ENCODE results near the gene ST3GAL3. TPM values are rescaled to one million over a fixed set of nuclear protein-coding genes. Genes with fewer than 3 reads are reported as not detected.

ST3GAL3 gene
- polyA plus RNA-seq, 2 of the 4 experiments (the other 2 are of a cell fraction): 2.5 to 4.0 TPM

DNA sequence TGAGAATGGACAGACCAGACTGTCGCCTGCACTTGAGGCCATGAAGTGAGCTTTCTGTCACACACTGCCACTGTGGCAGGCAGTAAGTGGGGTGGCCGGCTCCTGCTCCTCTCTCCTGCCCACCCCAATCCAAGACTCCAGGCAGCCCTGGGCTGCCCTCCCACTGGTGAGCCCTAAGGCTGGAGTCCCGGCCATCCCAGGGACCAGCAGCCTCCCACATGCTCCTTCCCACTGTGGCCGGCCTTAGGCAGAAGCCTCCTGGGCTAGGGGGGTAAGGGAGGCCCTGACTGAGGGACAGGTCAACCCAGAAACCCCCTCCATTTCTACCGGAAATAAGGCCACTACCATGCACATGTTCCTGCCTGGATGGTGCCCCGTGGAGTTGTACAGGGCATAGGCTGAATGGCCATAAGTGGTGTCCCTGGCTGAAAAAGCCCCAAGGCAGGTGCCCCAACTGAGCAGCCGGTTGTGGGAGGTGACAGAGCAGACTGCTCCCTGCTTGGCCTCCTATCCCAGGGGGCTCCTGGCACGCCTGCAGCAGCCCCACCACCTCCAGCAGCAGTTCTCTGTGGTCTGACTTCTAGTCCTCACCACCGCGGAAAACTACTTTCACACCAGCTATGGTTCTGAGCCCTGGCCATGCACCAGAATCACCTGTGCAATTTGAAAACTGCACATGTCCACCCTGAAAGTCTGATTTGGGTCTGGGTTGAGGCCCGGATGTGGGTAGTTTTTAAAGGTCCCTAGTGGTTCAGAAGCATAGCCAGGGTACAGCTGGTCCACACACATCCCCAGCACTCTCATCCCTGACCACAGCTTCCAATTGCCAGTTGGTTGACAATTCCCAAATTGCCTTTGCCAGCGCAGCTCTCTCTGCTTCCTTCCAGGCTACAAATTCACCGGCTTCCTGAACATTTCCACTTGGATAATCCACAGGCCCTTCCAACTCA, 224.7 kb downstream of the ST3GAL3 start:
- no peak overlapping the region for H3K4me3 ChIP-seq
- H3K4me2 ChIP-seq: no peak overlapping the region
- ATAC-seq: no peak
- POLR2A ChIA-PET: no interaction called here
- DNase-seq (ENCODE audit: low read depth in 1 of 2, low spot score in 1 of 2): no peak
- CTCF ChIA-PET: interaction anchor here (0.6 to 16.9 kb wide), 3 partner anchors 34 to 167 kb away, joined by 4 to 243 read pairs (median 4); no protein-coding TSS in a partner anchor
- TF ChIP-seq FOXS1 (CRISPR knock-in tag; IDR thresholded peaks at IDR 0.05): no peak
- no peak for TF ChIP-seq RNF2 (IDR thresholded peaks at IDR 0.05; ENCODE audit: borderline replicate concordance, low read depth)
- TF ChIP-seq POLR2A (IDR thresholded peaks at IDR 0.05; ENCODE audit: low read length): no peak
- TF ChIP-seq ZFP36 (IDR thresholded peaks at IDR 0.05; ENCODE audit: borderline replicate concordance, partially characterized antibody): no peak
- no peak for TF ChIP-seq KDM5A (IDR thresholded peaks at IDR 0.05)
- no peak for TF ChIP-seq EHF (CRISPR knock-in tag; IDR thresholded peaks at IDR 0.05)
- TF ChIP-seq HOXB13 (CRISPR knock-in tag; IDR thresholded peaks at IDR 0.05; ENCODE audit: low read depth): no peak
- TF ChIP-seq HMGXB4 (CRISPR knock-in tag; IDR thresholded peaks at IDR 0.05; ENCODE audit: borderline replicate concordance): no peak
- TF ChIP-seq EP300 (IDR thresholded peaks at IDR 0.05): no peak
- no peak for TF ChIP-seq HOXA7 (CRISPR knock-in tag; IDR thresholded peaks at IDR 0.05)
- no peak for TF ChIP-seq SREBF2 (IDR thresholded peaks at IDR 0.05)
- WGBS (ENCODE audit: missing lambda C conversion rate): 86% methylated on average over 11 of the region's 13 CpGs
- peaks cover 51% of the 10 kb centered on the region for H3K4me1 ChIP-seq
- no peak for FAIRE-seq
- peak overlapping the region in 1 of 2 experiments; percentile 92; a peak in 3 of 6 replicates for H3K27ac ChIP-seq
- no peaks in the 10 kb centered on the region for H3K9me3 ChIP-seq

GRCh38 chr1:43932786-43933385, 225.6 kb downstream of the ST3GAL3 start:
- 87% methylated on average over 7 of the region's 8 CpGs for WGBS (ENCODE audit: missing lambda C conversion rate)
- POLR2A ChIA-PET: no interaction called here
- DNase-seq (ENCODE audit: low read depth in 1 of 2, low spot score in 1 of 2) (no peak), ATAC-seq (no peak), FAIRE-seq (no peak)
- CTCF ChIA-PET: interaction anchor here (1.4 to 16.9 kb wide), 4 partner anchors 11 to 168 kb away, joined by 4 to 243 read pairs (median 28); no protein-coding TSS in a partner anchor
- no peaks in the 10 kb centered on the region for H3K9me3 ChIP-seq
- H3K27ac ChIP-seq: peak overlapping the region; percentile 17 to 92; a peak in 3 of 6 replicates
- peaks cover 60% of the 10 kb centered on the region for H3K4me1 ChIP-seq
- H3K4me2 ChIP-seq: no peak overlapping the region
- no peak overlapping the region for H3K4me3 ChIP-seq
- TF ChIP-seq BCL3 (IDR thresholded peaks at IDR 0.05): no peak
- TF ChIP-seq ZC3H11A (IDR thresholded peaks at IDR 0.05): no peak
- no peak for TF ChIP-seq RFX5 (IDR thresholded peaks at IDR 0.05)
- no peak for TF ChIP-seq JUN (IDR thresholded peaks at IDR 0.05)
- no peak for TF ChIP-seq ZNF302 (CRISPR knock-in tag; IDR thresholded peaks at IDR 0.05)
- no peak for TF ChIP-seq RNF2 (IDR thresholded peaks at IDR 0.05; ENCODE audit: borderline replicate concordance, low read depth)
- no peak for TF ChIP-seq HDAC2 (IDR thresholded peaks at IDR 0.05)
- TF ChIP-seq, protein P1, sequence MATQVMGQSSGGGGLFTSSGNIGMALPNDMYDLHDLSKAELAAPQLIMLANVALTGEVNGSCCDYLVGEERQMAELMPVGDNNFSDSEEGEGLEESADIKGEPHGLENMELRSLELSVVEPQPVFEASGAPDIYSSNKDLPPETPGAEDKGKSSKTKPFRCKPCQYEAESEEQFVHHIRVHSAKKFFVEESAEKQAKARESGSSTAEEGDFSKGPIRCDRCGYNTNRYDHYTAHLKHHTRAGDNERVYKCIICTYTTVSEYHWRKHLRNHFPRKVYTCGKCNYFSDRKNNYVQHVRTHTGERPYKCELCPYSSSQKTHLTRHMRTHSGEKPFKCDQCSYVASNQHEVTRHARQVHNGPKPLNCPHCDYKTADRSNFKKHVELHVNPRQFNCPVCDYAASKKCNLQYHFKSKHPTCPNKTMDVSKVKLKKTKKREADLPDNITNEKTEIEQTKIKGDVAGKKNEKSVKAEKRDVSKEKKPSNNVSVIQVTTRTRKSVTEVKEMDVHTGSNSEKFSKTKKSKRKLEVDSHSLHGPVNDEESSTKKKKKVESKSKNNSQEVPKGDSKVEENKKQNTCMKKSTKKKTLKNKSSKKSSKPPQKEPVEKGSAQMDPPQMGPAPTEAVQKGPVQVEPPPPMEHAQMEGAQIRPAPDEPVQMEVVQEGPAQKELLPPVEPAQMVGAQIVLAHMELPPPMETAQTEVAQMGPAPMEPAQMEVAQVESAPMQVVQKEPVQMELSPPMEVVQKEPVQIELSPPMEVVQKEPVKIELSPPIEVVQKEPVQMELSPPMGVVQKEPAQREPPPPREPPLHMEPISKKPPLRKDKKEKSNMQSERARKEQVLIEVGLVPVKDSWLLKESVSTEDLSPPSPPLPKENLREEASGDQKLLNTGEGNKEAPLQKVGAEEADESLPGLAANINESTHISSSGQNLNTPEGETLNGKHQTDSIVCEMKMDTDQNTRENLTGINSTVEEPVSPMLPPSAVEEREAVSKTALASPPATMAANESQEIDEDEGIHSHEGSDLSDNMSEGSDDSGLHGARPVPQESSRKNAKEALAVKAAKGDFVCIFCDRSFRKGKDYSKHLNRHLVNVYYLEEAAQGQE (IDR thresholded peaks at IDR 0.05): no peak
- TF ChIP-seq, protein P2, sequence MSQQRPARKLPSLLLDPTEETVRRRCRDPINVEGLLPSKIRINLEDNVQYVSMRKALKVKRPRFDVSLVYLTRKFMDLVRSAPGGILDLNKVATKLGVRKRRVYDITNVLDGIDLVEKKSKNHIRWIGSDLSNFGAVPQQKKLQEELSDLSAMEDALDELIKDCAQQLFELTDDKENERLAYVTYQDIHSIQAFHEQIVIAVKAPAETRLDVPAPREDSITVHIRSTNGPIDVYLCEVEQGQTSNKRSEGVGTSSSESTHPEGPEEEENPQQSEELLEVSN (IDR thresholded peaks at IDR 0.05; ENCODE audit: borderline replicate concordance, low read depth): no peak
- no peak for TF ChIP-seq MAX (IDR thresholded peaks at IDR 0.05)
- no peak for TF ChIP-seq NPAS2 (CRISPR knock-in tag; IDR thresholded peaks at IDR 0.05; ENCODE audit: borderline replicate concordance)
- TF ChIP-seq FOSB (CRISPR knock-in tag; IDR thresholded peaks at IDR 0.05): no peak
- TF ChIP-seq MAZ (IDR thresholded peaks at IDR 0.05; ENCODE audit: borderline replicate concordance, low read depth, low read length): no peak
- TF ChIP-seq CBX8 (IDR thresholded peaks at IDR 0.05): no peak
- TF ChIP-seq USF2 (IDR thresholded peaks at IDR 0.05): no peak
- no peak for TF ChIP-seq HEYL (CRISPR knock-in tag; IDR thresholded peaks at IDR 0.05)
- no peak for TF ChIP-seq MYC (IDR thresholded peaks at IDR 0.05; ENCODE audit: borderline replicate concordance, low read length)
- no peak for TF ChIP-seq TFCP2L1 (CRISPR knock-in tag; IDR thresholded peaks at IDR 0.05)
